ENCODE results near the gene PLEKHM3. TPM values are rescaled to one million over a fixed set of nuclear protein-coding genes. Genes with fewer than 3 reads are reported as not detected.

Gene PLEKHM3
- total and polyA plus RNA-seq, 4 donors = 3.0 to 18.3 (median 5.5) TPM

DNA sequence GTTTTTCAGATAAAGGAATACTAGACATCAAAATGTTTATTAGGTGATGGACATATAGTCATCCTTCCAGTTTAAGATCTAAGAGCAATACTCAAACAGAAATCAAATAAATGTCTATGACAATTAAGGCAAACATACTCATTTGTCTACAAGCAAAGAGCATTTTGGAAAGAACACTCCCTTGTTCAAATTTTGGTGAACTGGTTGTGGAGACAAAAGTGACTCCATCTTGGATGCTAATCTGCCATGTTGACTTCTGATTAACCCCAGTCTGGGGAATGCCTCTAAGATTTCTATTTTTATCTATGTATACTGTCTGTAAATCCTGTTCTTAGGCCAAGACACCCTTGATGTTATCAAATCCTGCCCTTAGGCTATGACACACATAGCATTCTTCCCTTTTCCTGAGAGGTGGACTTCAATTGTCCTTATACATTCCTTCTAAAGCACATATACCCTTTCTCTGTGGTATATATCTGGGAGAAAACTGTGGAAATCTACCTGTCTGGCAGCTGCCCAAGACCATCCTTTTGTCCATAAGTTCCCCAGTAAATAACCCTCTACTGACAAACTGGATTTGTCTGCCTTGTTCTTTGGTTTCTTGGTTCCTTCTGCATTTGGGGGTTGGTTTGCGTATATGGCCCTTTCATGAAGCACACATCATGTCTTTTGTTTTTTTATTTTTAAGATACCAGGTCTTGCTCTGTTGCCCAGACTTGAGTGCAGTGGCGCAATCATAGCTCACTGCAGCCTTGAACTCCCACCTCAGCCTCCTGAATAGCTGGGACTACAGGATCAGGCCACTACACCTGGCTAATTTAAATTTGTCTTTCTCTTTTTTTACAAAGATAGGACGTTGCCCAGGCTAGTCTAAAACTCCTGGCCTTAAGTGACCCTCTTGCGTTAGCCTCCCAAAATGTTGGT is 12.5 kb upstream of the PLEKHM3 start:
- Histone ChIP-seq H3K27ac (ENCODE audit: low read depth in 1 of 2, low read length in 2 of 2) (no peak overlapping the region), H3K36me3 (ENCODE audit: control insufficient read depth in 4 of 4, insufficient read depth in 3 of 4, low read depth in 1 of 4, low read length in 3 of 4) (no peaks in the 10 kb centered on the region), H3K9ac (ENCODE audit: low read depth in 1 of 2, low read length in 2 of 2) (no peak overlapping the region), H3K9me3 (ENCODE audit: control insufficient read depth in 4 of 4, low read length in 3 of 4) (no peaks in the 10 kb centered on the region), H3K4me3 (ENCODE audit: low read depth in 1 of 3, low read length in 3 of 3) (no peak overlapping the region), H3K27me3 (ENCODE audit: control insufficient read depth in 4 of 4, insufficient read depth in 4 of 4, low read length in 3 of 4) (no peaks in the 10 kb centered on the region), H3K4me1 (ENCODE audit: control insufficient read depth in 4 of 4, insufficient read depth in 4 of 4, low read length in 3 of 4) (peaks cover 0 to 5% (median 4%) of the 10 kb centered on the region in 4 donors)
- 74% methylated on average over 4 of the region's 4 CpGs for WGBS
- TF ChIP-seq, protein P1, sequence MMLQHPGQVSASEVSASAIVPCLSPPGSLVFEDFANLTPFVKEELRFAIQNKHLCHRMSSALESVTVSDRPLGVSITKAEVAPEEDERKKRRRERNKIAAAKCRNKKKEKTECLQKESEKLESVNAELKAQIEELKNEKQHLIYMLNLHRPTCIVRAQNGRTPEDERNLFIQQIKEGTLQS (IDR thresholded peaks at IDR 0.05) = no peak
- TF ChIP-seq HNF4A (conservative IDR thresholded peaks at IDR 0.05) (no peak), RXRA (IDR thresholded peaks at IDR 0.05) (no peak), HNF4G (IDR thresholded peaks at IDR 0.05) (no peak), TAF1 (conservative IDR thresholded peaks at IDR 0.05) (no peak), YY1 (IDR thresholded peaks at IDR 0.05) (no peak), GABPA (IDR thresholded peaks at IDR 0.05 in 1 of 2, conservative IDR thresholded peaks at IDR 0.05 in 1 of 2) (no peak), EGR1 (IDR thresholded peaks at IDR 0.05; ENCODE audit: low read depth in 2 of 2) (no peak), FOXA1 (IDR thresholded peaks at IDR 0.05) (no peak), JUND (IDR thresholded peaks at IDR 0.05) (no peak), NR2F2 (IDR thresholded peaks at IDR 0.05) (no peak), FOXA2 (IDR thresholded peaks at IDR 0.05) (no peak), SP1 (IDR thresholded peaks at IDR 0.05) (no peak), RAD21 (IDR thresholded peaks at IDR 0.05) (no peak)
- TF ChIP-seq, protein P2, sequence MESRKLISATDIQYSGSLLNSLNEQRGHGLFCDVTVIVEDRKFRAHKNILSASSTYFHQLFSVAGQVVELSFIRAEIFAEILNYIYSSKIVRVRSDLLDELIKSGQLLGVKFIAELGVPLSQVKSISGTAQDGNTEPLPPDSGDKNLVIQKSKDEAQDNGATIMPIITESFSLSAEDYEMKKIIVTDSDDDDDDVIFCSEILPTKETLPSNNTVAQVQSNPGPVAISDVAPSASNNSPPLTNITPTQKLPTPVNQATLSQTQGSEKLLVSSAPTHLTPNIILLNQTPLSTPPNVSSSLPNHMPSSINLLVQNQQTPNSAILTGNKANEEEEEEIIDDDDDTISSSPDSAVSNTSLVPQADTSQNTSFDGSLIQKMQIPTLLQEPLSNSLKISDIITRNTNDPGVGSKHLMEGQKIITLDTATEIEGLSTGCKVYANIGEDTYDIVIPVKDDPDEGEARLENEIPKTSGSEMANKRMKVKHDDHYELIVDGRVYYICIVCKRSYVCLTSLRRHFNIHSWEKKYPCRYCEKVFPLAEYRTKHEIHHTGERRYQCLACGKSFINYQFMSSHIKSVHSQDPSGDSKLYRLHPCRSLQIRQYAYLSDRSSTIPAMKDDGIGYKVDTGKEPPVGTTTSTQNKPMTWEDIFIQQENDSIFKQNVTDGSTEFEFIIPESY (IDR thresholded peaks at IDR 0.05) = no peak
- TF ChIP-seq, protein P3, sequence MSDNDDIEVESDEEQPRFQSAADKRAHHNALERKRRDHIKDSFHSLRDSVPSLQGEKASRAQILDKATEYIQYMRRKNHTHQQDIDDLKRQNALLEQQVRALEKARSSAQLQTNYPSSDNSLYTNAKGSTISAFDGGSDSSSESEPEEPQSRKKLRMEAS (IDR thresholded peaks at IDR 0.05) = no peak
- TF ChIP-seq, protein P4, sequence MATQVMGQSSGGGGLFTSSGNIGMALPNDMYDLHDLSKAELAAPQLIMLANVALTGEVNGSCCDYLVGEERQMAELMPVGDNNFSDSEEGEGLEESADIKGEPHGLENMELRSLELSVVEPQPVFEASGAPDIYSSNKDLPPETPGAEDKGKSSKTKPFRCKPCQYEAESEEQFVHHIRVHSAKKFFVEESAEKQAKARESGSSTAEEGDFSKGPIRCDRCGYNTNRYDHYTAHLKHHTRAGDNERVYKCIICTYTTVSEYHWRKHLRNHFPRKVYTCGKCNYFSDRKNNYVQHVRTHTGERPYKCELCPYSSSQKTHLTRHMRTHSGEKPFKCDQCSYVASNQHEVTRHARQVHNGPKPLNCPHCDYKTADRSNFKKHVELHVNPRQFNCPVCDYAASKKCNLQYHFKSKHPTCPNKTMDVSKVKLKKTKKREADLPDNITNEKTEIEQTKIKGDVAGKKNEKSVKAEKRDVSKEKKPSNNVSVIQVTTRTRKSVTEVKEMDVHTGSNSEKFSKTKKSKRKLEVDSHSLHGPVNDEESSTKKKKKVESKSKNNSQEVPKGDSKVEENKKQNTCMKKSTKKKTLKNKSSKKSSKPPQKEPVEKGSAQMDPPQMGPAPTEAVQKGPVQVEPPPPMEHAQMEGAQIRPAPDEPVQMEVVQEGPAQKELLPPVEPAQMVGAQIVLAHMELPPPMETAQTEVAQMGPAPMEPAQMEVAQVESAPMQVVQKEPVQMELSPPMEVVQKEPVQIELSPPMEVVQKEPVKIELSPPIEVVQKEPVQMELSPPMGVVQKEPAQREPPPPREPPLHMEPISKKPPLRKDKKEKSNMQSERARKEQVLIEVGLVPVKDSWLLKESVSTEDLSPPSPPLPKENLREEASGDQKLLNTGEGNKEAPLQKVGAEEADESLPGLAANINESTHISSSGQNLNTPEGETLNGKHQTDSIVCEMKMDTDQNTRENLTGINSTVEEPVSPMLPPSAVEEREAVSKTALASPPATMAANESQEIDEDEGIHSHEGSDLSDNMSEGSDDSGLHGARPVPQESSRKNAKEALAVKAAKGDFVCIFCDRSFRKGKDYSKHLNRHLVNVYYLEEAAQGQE (IDR thresholded peaks at IDR 0.05) = no peak
- no peak for DNase-seq (ENCODE audit: low spot score)

DNA sequence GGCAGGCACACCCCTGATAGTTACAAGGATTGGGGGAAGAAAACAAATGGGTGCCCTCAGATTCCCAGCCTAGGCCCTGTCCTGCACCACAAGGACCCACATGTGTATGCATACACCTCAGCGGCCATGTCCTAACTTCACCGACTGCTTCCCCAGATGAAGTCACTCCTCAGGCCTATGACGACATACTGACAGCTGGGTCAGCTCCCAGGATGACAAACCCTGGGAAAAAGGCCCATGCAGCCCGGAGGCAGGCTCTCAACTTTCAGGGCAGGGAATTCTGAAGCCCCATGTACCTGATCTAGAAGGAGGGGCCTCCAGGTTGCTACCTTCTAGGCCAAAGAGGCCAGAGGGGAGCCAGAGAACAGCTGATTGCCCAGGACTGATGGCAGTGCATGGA is 11.0 kb upstream of the PLEKHM3 start:
- Histone ChIP-seq H3K36me3 (ENCODE audit: control insufficient read depth in 4 of 4, insufficient read depth in 3 of 4, low read depth in 1 of 4, low read length in 3 of 4) (no peaks in the 10 kb centered on the region), H3K4me3 (ENCODE audit: low read depth in 1 of 3, low read length in 3 of 3) (no peak overlapping the region), H3K27ac (ENCODE audit: low read depth in 1 of 2, low read length in 2 of 2) (no peak overlapping the region), H3K9ac (ENCODE audit: low read depth in 1 of 2, low read length in 2 of 2) (no peak overlapping the region), H3K27me3 (ENCODE audit: control insufficient read depth in 4 of 4, insufficient read depth in 4 of 4, low read length in 3 of 4) (no peaks in the 10 kb centered on the region), H3K4me1 (ENCODE audit: control insufficient read depth in 4 of 4, insufficient read depth in 4 of 4, low read length in 3 of 4) (peaks cover 0 to 5% (median 4%) of the 10 kb centered on the region in 4 donors), H3K9me3 (ENCODE audit: control insufficient read depth in 4 of 4, low read length in 3 of 4) (no peaks in the 10 kb centered on the region)
- no peak for DNase-seq (ENCODE audit: low spot score)
- TF ChIP-seq HNF4G (IDR thresholded peaks at IDR 0.05) = no peak
- TF ChIP-seq, protein P2 (IDR thresholded peaks at IDR 0.05) = no peak
- TF ChIP-seq, protein P1 (IDR thresholded peaks at IDR 0.05) = no peak
- no peak for TF ChIP-seq FOXA2 (IDR thresholded peaks at IDR 0.05)
- no peak for TF ChIP-seq RAD21 (IDR thresholded peaks at IDR 0.05)
- TF ChIP-seq HNF4A (conservative IDR thresholded peaks at IDR 0.05) = no peak
- no peak for TF ChIP-seq GABPA (IDR thresholded peaks at IDR 0.05 in 1 of 2, conservative IDR thresholded peaks at IDR 0.05 in 1 of 2)
- TF ChIP-seq JUND (IDR thresholded peaks at IDR 0.05) = no peak
- TF ChIP-seq EGR1 (IDR thresholded peaks at IDR 0.05; ENCODE audit: low read depth in 2 of 2) = no peak
- WGBS = 53% methylated on average over 4 of the region's 4 CpGs

All from liver (tissue), 9 donors.